WERI-Rb-1 (cell line): ENCODE measurements around the gene MYOZ1.

Source experiments
- DNase-seq: peaks from one replicate; pipeline ENCODE4 v3.0.0-alpha.2; 2020
- H3K27ac ChIP-seq: fragments of 250-450 bp; sonication (Bioruptor Pico); 2 replicates; pipeline ENCODE4 v1.5.1; 2020; ENCODE audit warnings: mild to moderate bottlenecking, moderate library complexity
- H3K27me3 ChIP-seq: fragments of 250-450 bp; sonication (Bioruptor Pico); 2 replicates; pipeline ENCODE4 v1.5.1; 2021; ENCODE audit warnings: mild to moderate bottlenecking, low read depth, moderate library complexity; ENCODE audit not compliant: insufficient read depth, severe bottlenecking
- H3K36me3 ChIP-seq: fragments of 250-450 bp; sonication (Bioruptor Pico); 2 replicates; pipeline ENCODE4 v1.5.1; 2020; ENCODE audit warnings: mild to moderate bottlenecking, moderate library complexity
- H3K4me3 ChIP-seq: 2 replicates; pipeline ENCODE4 v1.5.1; 2011; ENCODE audit warnings: low read depth, mild to moderate bottlenecking, control low read depth, low read length
- H3K9me3 ChIP-seq: fragments of 250-450 bp; sonication (Bioruptor Pico); 2 replicates; pipeline ENCODE4 v1.5.1; 2021; ENCODE audit warnings: mild to moderate bottlenecking, moderate library complexity; ENCODE audit not compliant: severe bottlenecking
- TF ChIP-seq, protein P1 (sequence below): IDR thresholded peaks from 2 replicates; pipeline ENCODE4 v1.5.1; 2011; ENCODE audit warnings: low read depth, mild to moderate bottlenecking, control low read depth, inconsistent platforms, low read length

Gene MYOZ1

GRCh38 chr10:73634421-73634820 lies 6.9 kb downstream of the MYOZ1 start:
- no peak overlapping the region for H3K4me3 ChIP-seq
- no peaks in the 10 kb centered on the region for H3K27me3 ChIP-seq
- no peak for DNase-seq
- H3K27ac ChIP-seq = no peak overlapping the region
- no peaks in the 10 kb centered on the region for H3K9me3 ChIP-seq
- no peaks in the 10 kb centered on the region for H3K36me3 ChIP-seq
- TF ChIP-seq, protein P1, sequence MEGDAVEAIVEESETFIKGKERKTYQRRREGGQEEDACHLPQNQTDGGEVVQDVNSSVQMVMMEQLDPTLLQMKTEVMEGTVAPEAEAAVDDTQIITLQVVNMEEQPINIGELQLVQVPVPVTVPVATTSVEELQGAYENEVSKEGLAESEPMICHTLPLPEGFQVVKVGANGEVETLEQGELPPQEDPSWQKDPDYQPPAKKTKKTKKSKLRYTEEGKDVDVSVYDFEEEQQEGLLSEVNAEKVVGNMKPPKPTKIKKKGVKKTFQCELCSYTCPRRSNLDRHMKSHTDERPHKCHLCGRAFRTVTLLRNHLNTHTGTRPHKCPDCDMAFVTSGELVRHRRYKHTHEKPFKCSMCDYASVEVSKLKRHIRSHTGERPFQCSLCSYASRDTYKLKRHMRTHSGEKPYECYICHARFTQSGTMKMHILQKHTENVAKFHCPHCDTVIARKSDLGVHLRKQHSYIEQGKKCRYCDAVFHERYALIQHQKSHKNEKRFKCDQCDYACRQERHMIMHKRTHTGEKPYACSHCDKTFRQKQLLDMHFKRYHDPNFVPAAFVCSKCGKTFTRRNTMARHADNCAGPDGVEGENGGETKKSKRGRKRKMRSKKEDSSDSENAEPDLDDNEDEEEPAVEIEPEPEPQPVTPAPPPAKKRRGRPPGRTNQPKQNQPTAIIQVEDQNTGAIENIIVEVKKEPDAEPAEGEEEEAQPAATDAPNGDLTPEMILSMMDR = no peak

GRCh38 chr10:73629165-73629564 lies 12.1 kb downstream of the MYOZ1 start:
- DNase-seq = no peak
- H3K4me3 ChIP-seq = no peak overlapping the region
- H3K27ac ChIP-seq = no peak overlapping the region
- no peaks in the 10 kb centered on the region for H3K9me3 ChIP-seq
- H3K36me3 ChIP-seq = no peaks in the 10 kb centered on the region
- TF ChIP-seq, protein P1 = no peak
- H3K27me3 ChIP-seq = no peaks in the 10 kb centered on the region

- H3K36me3 ChIP-seq = no peaks in the 10 kb centered on the region
- no peaks in the 10 kb centered on the region for H3K27me3 ChIP-seq
- no peaks in the 10 kb centered on the region for H3K9me3 ChIP-seq
- no peak for DNase-seq
- TF ChIP-seq, protein P1 = no peak
- no peak overlapping the region for H3K4me3 ChIP-seq
- no peak overlapping the region for H3K27ac ChIP-seq
Observed at GRCh38 chr10:73628405-73628804, 12.9 kb downstream of the MYOZ1 start.

DNA sequence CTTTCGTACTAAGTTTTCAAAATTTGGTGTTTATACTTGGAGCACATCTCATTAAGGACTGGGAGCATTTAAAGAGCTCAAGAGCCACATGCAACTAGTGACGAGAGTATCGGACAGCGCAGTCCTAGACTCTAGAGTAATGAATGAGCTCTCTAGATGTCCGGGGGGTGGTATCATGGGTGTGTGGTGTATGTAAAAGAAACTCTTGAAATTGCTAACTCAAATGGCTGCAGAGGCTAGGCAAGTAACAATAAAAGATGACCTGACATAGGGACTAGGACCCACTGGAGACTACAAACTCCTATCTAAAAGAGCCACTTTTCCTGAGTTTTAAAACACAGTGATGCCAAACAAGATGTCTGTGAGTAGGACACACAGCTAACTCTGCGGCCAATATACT lies 14.0 kb downstream of the MYOZ1 start:
- H3K36me3 ChIP-seq = no peaks in the 10 kb centered on the region; the same call in 1 of the 2 replicates
- H3K9me3 ChIP-seq = no peaks in the 10 kb centered on the region
- TF ChIP-seq, protein P1 = no peak
- no peaks in the 10 kb centered on the region for H3K27me3 ChIP-seq
- H3K4me3 ChIP-seq = no peak overlapping the region
- no peak for DNase-seq
- H3K27ac ChIP-seq = no peak overlapping the region

- H3K9me3 ChIP-seq = no peaks in the 10 kb centered on the region
- H3K27ac ChIP-seq = peak overlapping the region; percentile 77
- peak overlapping the region; percentile 59 for H3K4me3 ChIP-seq
- no peaks in the 10 kb centered on the region; the same call in 1 of the 2 replicates for H3K36me3 ChIP-seq
- TF ChIP-seq, protein P1 = no peak
- no peaks in the 10 kb centered on the region for H3K27me3 ChIP-seq
- DNase-seq = peak; percentile 93
Observed at GRCh38 chr10:73625884-73626752, 15.2 kb downstream of the MYOZ1 start.
